OCI-LY1 (cell line): ENCODE results near the gene GRHPR.

Experiments used
- H2AFZ ChIP-seq: fragments of 200-600 bp; sonication (generic), shearing (Covaris generic); 2 replicates; pipeline ENCODE4 v1.6.0; 2014; ENCODE audit warnings: antibody characterized with exemption, mild to moderate bottlenecking, low read length
- H3F3A ChIP-seq: fragments of 200-600 bp; sonication (generic), shearing (Covaris generic); 2 replicates; pipeline ENCODE4 v1.6.0; 2014; ENCODE audit warnings: mild to moderate bottlenecking, antibody characterized with exemption, low read length, moderate library complexity; ENCODE audit not compliant: insufficient read depth
- H3K27ac ChIP-seq: fragments of 200-600 bp; sonication (generic); 2 replicates; pipeline ENCODE4 v1.5.1; 2014; ENCODE audit warnings: low read length, mixed run types, mild to moderate bottlenecking, low read depth; ENCODE audit not compliant: poor library complexity, severe bottlenecking
- H3K27me3 ChIP-seq: fragments of 200-600 bp; sonication (generic); 2 replicates; pipeline ENCODE4 v1.6.0; 2014; ENCODE audit warnings: antibody characterized with exemption, mild to moderate bottlenecking, low read length, moderate library complexity; ENCODE audit not compliant: insufficient read depth
- H3K36me3 ChIP-seq: fragments of 200-600 bp; sonication (generic); 2 replicates; pipeline ENCODE4 v1.6.1; 2014; ENCODE audit warnings: mild to moderate bottlenecking, antibody characterized with exemption, low read length, moderate library complexity, mixed read lengths; ENCODE audit not compliant: insufficient read depth
- H3K4me1 ChIP-seq: fragments of 200-600 bp; sonication (generic); 2 replicates; pipeline ENCODE4 v1.5.1; 2014; ENCODE audit warnings: mild to moderate bottlenecking, low read length, moderate library complexity; ENCODE audit not compliant: insufficient read depth, severe bottlenecking
- H3K4me2 ChIP-seq: fragments of 200-600 bp; sonication (generic), shearing (Covaris generic); 2 replicates; pipeline ENCODE4 v1.6.1; 2014; ENCODE audit warnings: low read length
- H3K4me3 ChIP-seq: fragments of 200-600 bp; sonication (generic); 2 replicates; pipeline ENCODE4 v1.5.1; 2014; ENCODE audit warnings: low read length, low read depth, mild to moderate bottlenecking, mixed read lengths; ENCODE audit not compliant: poor library complexity, severe bottlenecking
- H3K79me2 ChIP-seq: fragments of 200-600 bp; shearing (Covaris generic); 2 replicates; pipeline ENCODE4 v1.6.1; 2016; ENCODE audit warnings: mixed run types, low read length, mixed read lengths; ENCODE audit not compliant: insufficient read depth
- H3K9ac ChIP-seq: fragments of 200-600 bp; sonication (generic), shearing (Covaris generic); 2 replicates; pipeline ENCODE4 v1.6.1; 2014; ENCODE audit warnings: mild to moderate bottlenecking, low read length, mixed read lengths
- H3K9me2 ChIP-seq: fragments of 200-600 bp; sonication (generic), shearing (Covaris generic); 2 replicates; pipeline ENCODE4 v1.6.1; 2014; ENCODE audit warnings: low read depth, mild to moderate bottlenecking, low read length, mixed read lengths
- H3K9me3 ChIP-seq: fragments of 200-600 bp; shearing (Covaris generic); 2 replicates; pipeline ENCODE4 v1.6.1; 2014; ENCODE audit warnings: low read length, mixed read lengths
- H4K20me1 ChIP-seq: fragments of 200-600 bp; sonication (generic), shearing (Covaris generic); 2 replicates; pipeline ENCODE4 v1.6.0; 2016; ENCODE audit warnings: mild to moderate bottlenecking, low read length; ENCODE audit not compliant: insufficient read depth
- CTCF ChIP-seq: fragments of 200-600 bp; sonication (generic), shearing (Covaris generic); IDR thresholded peaks from 2 replicates; pipeline ENCODE4 v1.5.1; 2017; ENCODE audit warnings: mild to moderate bottlenecking, antibody characterized with exemption, low read length, moderate library complexity, mixed read lengths
- EZH2 ChIP-seq: fragments of 200-600 bp; sonication (generic), shearing (Covaris generic); IDR thresholded peaks from 2 replicates; pipeline ENCODE4 v1.8.0; 2017; ENCODE audit warnings: borderline replicate concordance, mixed run types, mild to moderate bottlenecking, antibody characterized with exemption, low read length, moderate library complexity, mixed read lengths

GRHPR gene

GRCh38 chr9:37382161-37382981 lies 40.1 kb upstream of the GRHPR start:
- H2AFZ ChIP-seq, result no peak overlapping the region
- H3K36me3 ChIP-seq, result peaks cover 4% of the 10 kb centered on the region; the same call in 1 of the 2 replicates
- no peaks in the 10 kb centered on the region for H3K79me2 ChIP-seq
- peak overlapping the region; percentile 88 for H3K27ac ChIP-seq
- peaks cover 93% of the 10 kb centered on the region for H3K4me1 ChIP-seq
- no peak overlapping the region for H3K4me3 ChIP-seq
- peak overlapping the region; percentile 28; the same call in 1 of the 2 replicates for H3K4me2 ChIP-seq
- H3K9me3 ChIP-seq, result no peaks in the 10 kb centered on the region
- H3F3A ChIP-seq, result 0 out of 2 replicates have a peak, but pooled peaks cover 7% of the 10 kb centered on the region
- TF ChIP-seq EZH2, result no peak
- no peak for TF ChIP-seq CTCF
- no peaks in the 10 kb centered on the region for H4K20me1 ChIP-seq
- H3K9me2 ChIP-seq, result no peaks in the 10 kb centered on the region
- H3K9ac ChIP-seq, result peak overlapping the region; percentile 59
- no peaks in the 10 kb centered on the region for H3K27me3 ChIP-seq

- no peaks in the 10 kb centered on the region for H3K27me3 ChIP-seq
- peak overlapping the region; percentile 59 for H3K9ac ChIP-seq
- TF ChIP-seq CTCF, result no peak
- TF ChIP-seq EZH2, result no peak
- peak overlapping the region; percentile 88 for H3K27ac ChIP-seq
- no peaks in the 10 kb centered on the region for H3K9me2 ChIP-seq
- no peak overlapping the region for H3K4me3 ChIP-seq
- H3K4me1 ChIP-seq, result peaks cover 93% of the 10 kb centered on the region
- peak overlapping the region; percentile 28; the same call in 1 of the 2 replicates for H3K4me2 ChIP-seq
- H3K79me2 ChIP-seq, result no peaks in the 10 kb centered on the region
- H2AFZ ChIP-seq, result no peak overlapping the region
- no peaks in the 10 kb centered on the region for H3K9me3 ChIP-seq
- H3F3A ChIP-seq, result 0 out of 2 replicates have a peak, but pooled peaks cover 7% of the 10 kb centered on the region
- H4K20me1 ChIP-seq, result no peaks in the 10 kb centered on the region
- H3K36me3 ChIP-seq, result peaks cover 4% of the 10 kb centered on the region; the same call in 1 of the 2 replicates
Measured at GRCh38 chr9:37382982-37383357, 39.5 kb upstream of the GRHPR start.

GRCh38 chr9:37383393-37383792 lies 39.1 kb upstream of the GRHPR start:
- Histone ChIP-seq H3K9me3 (no peaks in the 10 kb centered on the region), H3K4me2 (peak overlapping the region; percentile 28), H2AFZ (no peak overlapping the region), H3K27me3 (no peaks in the 10 kb centered on the region), H3K4me1 (peaks cover 93% of the 10 kb centered on the region), H3K36me3 (peaks cover 4% of the 10 kb centered on the region; the same call in 1 of the 2 replicates), H3K27ac (peak overlapping the region; percentile 88), H3K9me2 (no peaks in the 10 kb centered on the region), H3K79me2 (no peaks in the 10 kb centered on the region), H4K20me1 (no peaks in the 10 kb centered on the region), H3K9ac (peak overlapping the region; percentile 59), H3K4me3 (no peak overlapping the region), H3F3A (0 out of 2 replicates have a peak, but pooled peaks cover 7% of the 10 kb centered on the region)
- TF ChIP-seq EZH2, result no peak
- no peak for TF ChIP-seq CTCF
